Measurements from ENCODE around the gene CLEC12A.
"Not testable (repeated sequence)": the region's sequence is repeated elsewhere in the genome, so short reads cannot be mapped to it uniquely, and the experiment has no call there.

The CLEC12A gene

DNA sequence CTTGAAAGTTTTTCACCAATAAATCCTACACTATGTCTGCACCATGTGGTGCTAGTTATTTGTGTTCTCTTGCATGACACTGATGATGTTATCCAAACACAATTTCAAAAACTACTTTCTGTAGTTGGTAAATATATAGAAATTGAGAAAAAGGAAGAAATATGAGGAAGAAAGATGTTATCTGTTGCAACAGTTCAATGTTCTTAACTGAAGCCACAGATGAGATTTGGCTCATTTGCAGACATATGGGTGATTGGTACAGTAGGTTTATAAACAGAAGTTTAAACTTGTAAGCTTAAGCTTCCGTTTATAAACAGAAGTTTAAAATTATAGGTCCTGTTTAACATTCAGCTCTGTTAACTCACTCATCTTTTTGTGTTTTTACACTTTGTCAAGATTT, at the start of gene CLEC12A:
Gene CLEC12A (plus strand): TSS at position 229 of the 400 bp plus-strand sequence. CDS start 188 bp downstream, outside the sequence.
- in situ Hi-C loops (cut with MboI; ENCODE audit: low sequenced_read_pairs): no loop called here

DNA sequence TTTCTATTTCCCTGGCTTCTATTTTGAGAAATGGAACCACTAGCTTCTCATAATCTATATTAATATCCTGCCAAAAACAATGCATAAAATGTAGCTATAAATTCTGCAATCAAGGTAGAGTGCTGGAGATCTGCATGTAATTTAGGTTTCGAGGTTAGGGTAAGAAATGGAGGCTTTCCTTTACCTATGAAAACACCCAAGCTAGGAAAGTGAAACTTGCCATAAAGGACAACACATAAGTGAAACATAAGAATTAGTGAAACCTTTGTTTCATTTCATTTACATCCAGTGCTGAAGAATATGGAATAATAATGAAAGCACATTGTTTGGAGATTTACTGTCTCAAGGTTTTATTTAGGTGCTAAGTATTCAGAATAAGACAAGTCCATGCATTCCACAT, 48.8 kb upstream of the CLEC12A start:
- in situ Hi-C loops (cut with MboI; ENCODE audit: low sequenced_read_pairs): no loop called here

DNA sequence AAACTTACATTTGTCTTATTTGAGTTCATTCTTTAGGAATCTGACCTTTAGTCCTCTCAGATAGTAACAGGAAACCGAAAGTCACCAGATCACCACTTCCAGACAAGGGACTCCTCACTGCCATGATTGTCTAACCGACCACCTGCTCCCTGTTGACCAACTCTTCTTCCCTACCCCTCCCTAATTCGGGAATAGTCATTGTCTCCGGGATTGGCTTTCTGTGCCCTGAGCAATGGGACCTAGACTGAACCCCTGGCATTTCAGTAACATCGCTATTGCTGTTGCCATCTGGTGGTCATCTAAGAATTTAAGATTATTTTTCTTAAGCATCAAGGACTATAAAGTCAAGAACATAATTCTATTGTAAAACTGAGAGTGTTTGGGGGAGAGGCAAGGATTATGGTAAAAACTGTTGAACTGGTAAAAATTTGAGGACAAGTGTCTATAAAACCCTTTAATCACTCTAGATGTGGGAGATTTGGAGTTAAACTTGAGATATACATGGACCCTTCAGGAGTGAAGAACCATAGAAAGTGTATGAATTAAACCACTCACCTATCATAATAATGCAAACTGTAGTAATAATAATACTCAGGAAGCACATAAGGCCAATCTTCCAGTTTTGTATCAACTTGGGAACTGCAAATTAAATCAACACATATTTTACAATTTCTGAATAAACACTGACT, 45.4 kb upstream of the CLEC12A start:
- in situ Hi-C loops (cut with MboI; ENCODE audit: low sequenced_read_pairs): no loop called here

DNA sequence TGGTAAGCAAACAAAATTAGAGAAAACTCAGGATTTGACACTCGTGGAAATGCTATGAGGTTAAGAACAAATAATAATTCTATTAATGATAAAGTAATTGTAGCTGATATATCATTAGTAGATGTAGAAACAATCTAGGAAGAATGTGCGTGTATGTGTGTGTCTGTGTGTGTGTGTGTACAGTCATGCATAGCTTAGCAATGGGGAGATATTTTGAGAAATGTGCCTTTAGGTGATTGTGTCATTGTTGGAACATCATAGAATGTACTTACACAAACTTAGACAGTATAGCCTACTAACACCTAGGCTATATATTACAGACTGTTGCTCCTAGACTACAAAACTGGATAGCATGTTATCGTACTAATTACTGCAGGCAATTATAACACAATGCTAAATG, 44.3 kb upstream of the CLEC12A start:
- in situ Hi-C loops (cut with MboI; ENCODE audit: low sequenced_read_pairs): no loop called here

DNA sequence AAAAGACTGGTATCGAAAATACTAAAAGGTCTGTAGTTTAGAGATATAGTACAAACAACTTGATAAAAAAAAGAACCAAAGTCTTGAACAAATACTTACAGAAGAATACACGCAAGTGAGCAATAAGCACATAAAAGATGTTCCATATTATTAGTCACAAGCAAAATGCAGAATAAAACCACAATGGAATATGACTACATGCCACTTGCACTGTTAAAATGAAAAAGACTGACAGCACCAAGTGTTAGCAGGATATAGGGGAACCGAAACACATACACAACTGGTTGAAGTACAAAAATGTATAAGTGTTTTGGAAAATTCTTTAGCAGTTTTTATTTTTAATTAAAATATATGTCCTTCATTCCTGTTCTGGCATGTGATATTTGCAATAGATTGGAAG, 42.6 kb upstream of the CLEC12A start:
- in situ Hi-C loops (cut with MboI; ENCODE audit: low sequenced_read_pairs): no loop called here

DNA sequence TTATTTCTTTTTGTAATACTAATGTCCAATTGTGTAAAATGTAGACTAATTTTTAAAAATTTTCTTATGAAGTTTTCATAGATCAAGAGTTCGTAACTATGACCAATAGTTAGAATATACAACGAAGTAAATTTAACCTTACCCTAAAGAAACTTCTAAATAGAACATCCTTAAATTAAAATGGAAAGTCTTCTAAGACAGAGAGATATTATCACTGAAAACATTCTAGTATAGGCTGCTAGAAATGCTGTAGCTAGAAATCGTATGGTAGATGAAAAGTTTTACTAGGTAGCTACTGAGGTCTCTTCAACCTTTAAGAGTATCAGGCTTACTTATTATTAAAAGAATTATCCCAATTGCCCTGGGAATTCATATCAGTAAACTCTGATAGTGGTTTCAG, 40.0 kb upstream of the CLEC12A start:
- in situ Hi-C loops (cut with MboI; ENCODE audit: low sequenced_read_pairs): no loop called here

DNA sequence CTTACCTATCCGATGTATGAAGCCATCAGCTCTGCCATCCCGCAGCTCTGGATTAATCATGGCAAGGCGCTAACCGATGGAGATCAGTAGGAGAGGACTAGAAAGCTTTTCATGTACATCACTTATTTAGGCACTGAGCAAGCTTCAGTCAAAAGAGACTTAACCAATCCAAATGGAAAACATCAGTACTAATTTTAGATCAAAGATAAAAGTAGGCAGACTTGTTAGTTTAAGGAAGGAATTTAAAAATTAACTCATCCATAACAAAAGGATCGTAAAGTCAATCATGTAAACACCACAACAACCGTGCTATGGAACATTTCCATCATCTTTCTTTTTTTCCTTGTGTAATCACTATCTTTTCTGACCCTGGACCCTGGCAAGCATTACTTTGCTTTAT, 38.9 kb upstream of the CLEC12A start, which contains the start of gene CLEC2A:
Gene CLEC2A (minus strand): TSS at position 101 of the 400 bp plus-strand sequence. CDS start 41 bp downstream, at position 60.
- in situ Hi-C loops (cut with MboI; ENCODE audit: low sequenced_read_pairs): no loop called here

DNA sequence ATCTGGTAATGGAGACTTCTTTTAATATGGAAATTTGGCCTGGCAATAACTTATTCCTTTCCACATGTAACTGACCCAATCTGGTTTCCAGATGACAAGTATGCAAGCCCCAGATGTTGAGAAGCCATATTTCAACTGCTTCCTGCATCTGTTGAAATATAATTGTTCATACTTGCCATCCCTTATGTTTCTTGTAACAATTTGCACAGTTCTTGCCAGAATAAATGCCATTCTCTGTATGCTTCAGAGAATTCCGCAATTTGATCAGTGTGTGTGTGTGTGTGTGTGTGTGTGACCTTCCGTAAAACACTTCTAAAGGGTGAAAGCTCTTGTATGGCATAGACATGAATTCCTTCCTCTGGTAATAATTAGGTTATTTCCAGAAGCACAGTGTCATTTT, 37.3 kb upstream of the CLEC12A start:
- in situ Hi-C loops (cut with MboI; ENCODE audit: low sequenced_read_pairs): no loop called here

DNA sequence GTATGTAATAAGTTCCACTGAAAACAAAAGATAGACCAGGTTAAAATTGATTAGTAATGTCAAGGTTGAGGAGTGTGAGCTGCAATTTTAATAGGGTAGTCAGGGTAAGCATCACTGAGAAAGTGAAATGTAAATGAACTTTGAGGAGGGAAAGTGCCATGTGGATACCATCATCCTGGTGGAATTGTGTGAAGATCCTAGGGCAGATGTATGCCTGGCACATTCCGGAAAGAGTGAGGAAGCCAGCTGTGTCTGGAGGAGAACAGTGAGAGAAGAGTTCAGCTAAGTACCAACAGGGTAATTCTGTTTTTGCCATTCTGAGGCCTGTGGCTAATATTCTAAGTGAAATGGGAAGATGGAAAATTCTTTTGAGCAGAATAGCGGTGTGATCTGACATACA, 36.2 kb upstream of the CLEC12A start:
- in situ Hi-C loops (cut with MboI; ENCODE audit: low sequenced_read_pairs): no loop called here

DNA sequence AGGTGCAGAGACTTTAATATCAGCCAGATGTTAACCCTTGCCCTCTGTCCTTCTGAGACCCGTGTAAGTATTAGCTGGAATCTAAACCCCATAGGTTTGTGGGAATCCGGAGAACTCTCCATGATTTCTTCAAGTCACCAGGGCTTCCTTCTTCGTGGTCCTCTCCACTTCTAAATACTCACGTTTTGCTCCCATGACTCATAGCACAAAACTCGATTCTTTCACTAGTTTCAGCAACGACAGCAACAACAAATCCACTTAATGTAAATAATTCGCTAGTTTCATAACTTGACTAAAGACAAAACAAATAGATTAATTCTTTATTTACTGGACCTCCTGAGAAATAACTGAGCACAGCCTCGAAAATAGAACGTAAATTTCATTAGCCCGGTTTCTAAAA, 34.6 kb upstream of the CLEC12A start:
- in situ Hi-C loops (cut with MboI; ENCODE audit: low sequenced_read_pairs): no loop called here

DNA sequence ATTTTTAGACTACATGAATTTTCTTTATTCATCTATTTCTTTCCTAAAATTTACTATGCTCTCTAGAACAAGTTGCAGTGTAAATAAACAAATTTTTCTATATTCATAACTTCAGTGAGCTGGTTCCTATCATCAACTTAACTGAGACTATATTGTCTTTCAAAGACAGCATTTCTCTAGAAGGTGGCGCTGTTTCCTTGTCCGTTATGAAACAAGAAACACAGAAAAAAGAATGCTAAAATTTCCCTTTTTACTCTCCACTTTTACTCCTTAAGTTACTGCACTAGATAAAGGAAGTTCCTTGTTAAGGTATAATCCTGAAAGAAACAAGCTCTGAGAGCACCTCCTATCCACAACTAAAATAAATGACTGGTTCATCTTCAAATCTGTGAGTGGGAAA, 30.8 kb upstream of the CLEC12A start:
- in situ Hi-C loops (cut with MboI; ENCODE audit: low sequenced_read_pairs): no loop called here

DNA sequence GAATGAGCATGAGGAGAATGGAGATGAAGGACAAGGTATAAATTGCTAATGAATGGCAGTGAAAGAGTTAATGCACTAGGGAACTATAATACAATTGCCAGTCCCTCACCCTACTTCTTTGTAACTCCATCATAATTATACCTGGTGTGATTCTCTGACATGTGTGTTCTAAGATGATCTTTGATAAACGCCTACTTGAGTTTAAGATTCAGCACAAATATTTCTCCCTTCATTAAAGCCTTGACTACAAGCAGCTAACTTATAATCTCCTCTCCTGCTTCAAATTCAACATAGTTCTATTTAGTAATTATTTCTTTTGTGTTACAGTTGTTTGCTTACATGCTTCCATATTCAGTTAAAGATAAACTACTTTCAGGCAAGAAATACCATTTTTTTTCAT, 29.4 kb upstream of the CLEC12A start:
- in situ Hi-C loops (cut with MboI; ENCODE audit: low sequenced_read_pairs): no loop called here

DNA sequence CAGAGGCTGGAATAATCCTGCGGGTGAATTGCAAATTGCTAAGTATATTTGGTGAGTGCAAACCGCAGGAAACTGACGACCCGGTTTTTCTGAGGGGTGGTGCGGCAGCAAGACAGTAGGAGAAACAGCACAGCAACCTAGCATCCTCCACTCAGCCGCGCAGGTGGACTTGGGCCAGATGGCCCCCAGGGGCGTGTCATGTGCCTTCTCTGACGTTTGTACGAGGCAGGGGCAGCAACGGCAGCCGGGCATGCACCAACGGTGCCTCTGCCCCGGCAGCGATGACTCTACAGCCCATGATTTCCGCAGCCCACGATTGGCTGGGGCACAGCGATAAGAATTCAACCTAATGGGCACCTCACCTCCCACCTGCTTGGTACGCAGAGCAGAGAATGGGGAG, 28.0 kb upstream of the CLEC12A start:
- in situ Hi-C loops (cut with MboI; ENCODE audit: low sequenced_read_pairs): no loop called here

DNA sequence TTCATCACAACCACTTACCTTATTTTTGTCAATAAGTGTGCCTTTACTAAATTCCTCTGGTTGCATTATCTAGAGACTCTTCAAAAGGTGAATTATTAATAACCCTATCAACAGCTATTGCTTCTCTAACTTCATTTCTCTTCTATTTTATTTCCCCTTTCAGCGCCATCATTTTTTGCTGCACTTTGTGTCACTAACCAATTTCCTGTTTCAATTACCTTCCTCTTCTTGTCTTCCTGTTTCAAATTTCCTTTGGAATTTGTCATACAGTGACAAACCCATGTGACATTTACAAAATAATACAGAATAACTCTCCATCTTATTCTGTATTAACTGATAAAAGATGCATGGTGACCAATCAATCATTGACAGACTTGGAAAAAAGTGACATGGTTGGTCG, 26.8 kb upstream of the CLEC12A start:
- in situ Hi-C loops (cut with MboI; ENCODE audit: low sequenced_read_pairs): no loop called here

DNA sequence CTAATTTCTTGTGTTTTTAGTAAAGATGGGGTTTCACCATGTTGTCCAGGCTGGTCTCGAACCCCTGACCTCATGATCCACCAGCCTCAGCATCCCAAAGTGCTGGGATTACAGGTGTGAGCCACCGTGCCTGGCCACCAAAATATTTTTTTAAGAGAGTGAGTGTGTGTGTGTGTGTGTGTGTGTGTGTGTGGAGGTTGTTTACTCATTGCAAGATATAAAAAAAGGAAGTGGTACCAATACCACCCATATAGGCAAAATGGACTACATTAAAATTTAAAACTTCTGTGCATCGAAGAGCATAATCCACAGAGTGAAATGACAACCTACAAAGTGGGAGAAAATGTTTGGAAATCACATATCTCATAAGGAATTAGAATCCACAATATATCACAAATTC, 23.5 kb upstream of the CLEC12A start:
- in situ Hi-C loops (cut with MboI; ENCODE audit: low sequenced_read_pairs): no loop called here

DNA sequence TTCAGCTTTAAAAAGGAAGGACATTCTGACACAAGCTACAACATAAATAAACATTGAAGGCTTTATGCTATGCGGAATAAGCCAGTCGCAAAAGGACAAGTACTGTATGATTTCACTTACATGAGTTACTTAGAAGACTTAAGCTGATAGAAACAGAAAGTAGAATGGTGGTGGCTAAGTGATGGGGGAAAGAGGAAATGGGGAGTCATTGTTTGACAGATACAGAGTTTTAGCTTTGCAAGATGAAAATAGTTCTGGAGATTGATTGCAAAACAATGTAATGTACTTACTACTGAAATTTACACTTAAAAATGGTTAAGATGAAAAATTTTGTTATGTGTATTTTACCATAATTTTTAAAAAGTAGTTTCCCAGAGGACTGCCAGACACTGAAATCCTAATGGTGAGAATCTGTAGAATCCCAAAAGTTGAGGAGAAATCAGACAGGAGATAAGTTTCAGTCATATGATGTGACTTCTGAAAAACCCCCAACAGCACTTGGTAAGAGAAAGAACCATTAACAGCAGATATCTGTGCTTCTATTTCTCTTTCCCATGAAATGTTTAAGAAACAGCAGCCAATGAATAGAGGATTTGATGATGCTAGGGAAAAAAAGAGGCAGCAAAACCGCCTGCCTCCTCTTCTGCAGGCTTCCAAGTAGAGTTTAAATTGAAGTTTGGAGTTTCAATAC, 22.5 kb upstream of the CLEC12A start:
- in situ Hi-C loops (cut with MboI; ENCODE audit: low sequenced_read_pairs): no loop called here

DNA sequence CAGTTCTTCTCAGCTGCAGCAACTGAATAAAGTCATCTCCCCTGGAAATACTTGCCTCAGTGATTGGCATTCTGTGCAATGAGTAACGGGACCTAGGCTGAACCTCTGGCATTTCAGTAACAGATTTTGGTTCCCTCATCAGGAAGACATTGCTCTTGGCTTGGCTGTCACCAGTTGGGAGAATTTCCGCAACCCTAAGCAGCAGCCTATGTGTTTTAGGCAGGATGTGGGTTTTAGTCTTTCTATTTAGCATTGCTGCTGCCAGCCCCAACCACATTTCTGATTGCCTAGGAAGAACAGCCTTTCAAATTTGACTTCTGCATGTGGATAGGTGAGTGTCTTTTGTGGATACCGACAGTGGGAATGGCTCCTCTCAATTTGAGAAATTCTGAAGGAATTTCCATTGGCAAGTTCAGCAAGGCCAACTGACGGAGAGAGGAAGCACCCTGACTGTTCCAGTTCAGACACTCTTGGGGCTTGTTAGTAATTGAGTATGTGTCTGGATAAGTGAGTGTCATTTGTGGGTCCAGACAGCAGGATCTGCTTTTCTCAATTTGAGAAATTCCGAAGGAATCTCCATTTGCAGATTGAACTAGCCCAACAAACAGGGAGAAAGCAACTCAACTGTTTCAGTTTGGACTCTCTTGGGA, 20.1 kb upstream of the CLEC12A start:
- in situ Hi-C loops (cut with MboI; ENCODE audit: low sequenced_read_pairs): no loop called here

DNA sequence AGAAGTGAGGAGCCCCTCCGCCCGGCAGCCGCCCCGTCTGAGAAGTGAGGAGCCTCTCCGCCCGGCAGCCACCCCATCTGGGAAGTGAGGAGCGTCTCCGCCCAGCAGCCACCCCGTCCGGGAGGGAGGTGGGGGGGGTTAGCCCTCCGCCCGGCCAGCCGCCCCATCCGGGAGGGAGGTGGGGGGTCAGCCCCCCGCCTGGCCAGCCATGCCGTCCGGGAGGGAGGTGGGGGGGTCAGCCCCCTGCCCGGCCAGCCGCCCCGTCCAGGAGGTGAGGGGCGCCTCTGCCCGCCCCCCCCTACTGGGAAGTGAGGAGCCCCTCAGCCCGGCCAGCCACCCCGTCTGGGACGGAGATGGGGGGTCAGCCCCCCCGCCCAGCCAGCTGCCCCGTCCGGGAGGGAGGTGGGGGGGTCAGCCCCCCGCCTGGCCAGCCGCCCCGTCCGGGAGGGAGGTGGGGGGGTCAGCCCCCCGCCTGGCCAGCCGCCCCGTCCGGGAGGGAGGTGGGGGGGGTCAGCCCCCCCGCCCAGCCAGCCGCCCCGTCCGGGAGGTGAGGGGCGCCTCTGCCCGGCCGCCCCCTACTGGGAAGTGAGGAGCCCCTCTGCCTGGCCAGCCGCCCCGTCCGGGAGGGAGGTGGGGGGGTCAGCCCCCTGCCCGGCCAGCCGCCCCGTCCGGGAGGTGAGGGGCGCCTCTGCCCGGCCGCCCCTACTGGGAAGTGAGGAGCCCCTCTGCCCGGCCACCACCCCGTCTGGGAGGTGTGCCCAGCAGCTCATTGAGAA, 18.1 kb upstream of the CLEC12A start:
- in situ Hi-C loops (cut with MboI; ENCODE audit: low sequenced_read_pairs): not testable (repeated sequence)

DNA sequence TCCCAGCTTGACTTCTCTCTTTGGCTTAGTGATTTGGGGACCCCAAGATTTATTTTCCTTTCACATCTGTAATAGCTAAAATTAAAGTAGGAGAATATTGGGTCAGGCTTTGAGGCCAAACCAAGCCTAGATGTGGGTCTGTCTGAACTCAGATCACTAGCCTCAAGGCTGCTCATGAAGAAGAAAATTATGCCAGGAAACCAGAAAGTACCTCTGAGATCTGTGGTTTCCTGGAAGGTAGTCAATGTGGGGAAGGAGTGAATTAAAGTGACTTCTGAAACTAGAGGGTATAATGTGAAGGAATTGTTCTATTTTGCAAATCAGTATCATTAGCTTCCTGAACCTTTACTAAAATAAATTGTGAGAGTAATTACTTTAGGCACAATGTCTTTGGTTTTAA, 13.4 kb upstream of the CLEC12A start:
- in situ Hi-C loops (cut with MboI; ENCODE audit: low sequenced_read_pairs): no loop called here

DNA sequence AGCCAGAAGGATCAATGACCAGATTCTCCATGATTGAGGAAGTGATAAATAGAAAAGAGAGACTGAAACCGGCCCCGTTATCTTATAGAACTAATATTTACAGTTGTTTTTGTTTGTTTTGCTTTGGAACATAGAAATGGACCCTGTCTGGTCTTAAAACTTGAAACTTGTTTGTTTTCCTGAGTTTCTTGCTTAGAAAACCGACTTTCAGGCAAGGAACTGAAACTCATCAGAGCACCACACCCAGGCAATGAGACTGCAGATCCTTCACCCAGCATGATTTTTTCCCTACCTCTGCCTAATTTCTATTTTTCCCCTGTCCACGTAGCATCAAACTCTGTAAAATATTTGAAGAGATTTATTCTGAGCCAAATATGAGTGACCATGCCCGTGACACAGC, 10.6 kb upstream of the CLEC12A start:
- in situ Hi-C loops (cut with MboI; ENCODE audit: low sequenced_read_pairs): no loop called here

DNA sequence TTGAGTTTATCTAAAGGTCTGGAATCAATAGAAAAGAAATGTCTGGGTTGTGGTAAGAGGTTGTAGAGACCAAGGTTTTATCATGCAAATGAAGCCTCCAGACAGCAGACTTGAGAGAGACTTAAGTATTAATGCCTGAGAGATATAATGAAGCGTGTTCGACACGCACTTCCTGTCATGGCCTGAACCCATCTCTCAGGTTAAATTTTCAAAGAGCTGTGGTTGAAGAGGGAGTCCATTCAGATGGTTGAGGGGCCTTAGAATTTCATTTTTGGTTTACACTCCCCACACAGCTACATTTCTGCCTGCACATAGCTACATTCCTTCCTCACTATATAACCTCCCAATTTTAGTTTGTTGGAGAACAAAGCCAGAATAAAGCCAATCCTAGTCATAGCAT, 10.1 kb upstream of the CLEC12A start:
- in situ Hi-C loops (cut with MboI; ENCODE audit: low sequenced_read_pairs): no loop called here
